Thyroid gland (tissue), 4 donors: ENCODE results near the gene PKNOX2.

Experiments
- CTCF ChIP-seq, 6 experiments: fragments of 200-600 bp in 3 of 6; fragments of 450-650 bp in 3 of 6; sonication (generic) in 3 of 6; IDR thresholded peaks; one replicate each; pipeline ENCODE4 v1.5.1; 2016 to 2019; ENCODE audit warnings: antibody characterized with exemption in 6 of 6, mild to moderate bottlenecking in 2 of 6, inconsistent platforms in 1 of 6, moderate library complexity in 1 of 6
- POLR2A ChIP-seq, 2 donors: fragments of 450-650 bp; IDR thresholded peaks; one replicate each; pipeline ENCODE4 v1.6.1; 2017; ENCODE audit warnings: antibody characterized with exemption in 2 of 2, mild to moderate bottlenecking in 2 of 2, moderate library complexity in 1 of 2

GRCh38 chr11:125299821-125300220 lies 135.3 kb downstream of the PKNOX2 start:
- no peak for TF ChIP-seq POLR2A (IDR thresholded peaks at IDR 0.05)
- no peak for TF ChIP-seq CTCF (IDR thresholded peaks at IDR 0.05)
